K562 (cell line): Measurements from ENCODE around the gene YBX2. TPM values are rescaled to one million over a fixed set of nuclear protein-coding genes. Genes with fewer than 3 reads are reported as not detected.
A peak's percentile ranks its signal among the peaks of the same experiment; 100 is the strongest.

Source experiments
- ATAC-seq: fragments of 200-7000 bp; cut with Tn5 transposase; 3 replicates; pipeline ENCODE4 v1.9.1; 2020; ENCODE audit warnings: moderate library complexity
- BruUV-seq: library from RNA; stranded (reverse); fragments of 400-500 nt; replicated peaks from 2 replicates; lab custom pipeline; 2021; lab: Mats Ljungman, UMichigan
- CTCF ChIA-PET: fragments of 300-600 bp; formaldehyde crosslinking; extraction: SDS; loops from one replicate; lab custom pipeline; 2021; ENCODE audit warnings: low intra/inter-chr PET ratio; lab: Yijun Ruan, JAX
- POLR2A ChIA-PET: fragments of 300-600, 350-650 bp; sonication (Branson Sonifier 250); formaldehyde crosslinking; extraction: SDS; loops from one replicate; lab custom pipeline; 2021; ENCODE audit warnings: antibody characterized with exemption, inconsistent platforms; lab: Yijun Ruan, JAX
- DNase-seq, 4 experiments: peaks; one replicate each; pipeline versions ENCODE4 v3.0.0 to v3.0.0-alpha.2; 2011 to 2018; ENCODE audit warnings: low spot score in 3 of 4, mixed read lengths in 3 of 4; ENCODE audit errors: extremely low read depth in 1 of 4
- FAIRE-seq: peaks from 2 replicates; lab custom pipeline; 2011; peaks lifted over from hg19 to GRCh38; lab: Jason Lieb, UNC
- H2AFZ ChIP-seq: 2 replicates; pipeline ENCODE4 v1.6.0; 2011; ENCODE audit warnings: low read depth, low read length, control low read depth, inconsistent platforms
- H3K27ac ChIP-seq: fragments of 200-600 bp; 3 replicates; pipeline ENCODE4 v1.8.0; 2011; ENCODE audit warnings: low read depth, mild to moderate bottlenecking, control low read depth, inconsistent platforms, low read length, moderate library complexity, mixed read lengths; ENCODE audit errors: extremely low read depth
- H3K27me3 ChIP-seq, 2 experiments: fragments of 300-600 bp in 1 of 2; 2 replicates in 1 of 2; 3 replicates in 1 of 2; pipeline versions ENCODE4 v1.6.0 to v1.8.0; 2011; ENCODE audit warnings: inconsistent platforms in 2 of 2, low read length in 2 of 2, mild to moderate bottlenecking in 1 of 2, mixed read lengths in 1 of 2, moderate library complexity in 1 of 2; ENCODE audit not compliant: control insufficient read depth in 2 of 2, insufficient read depth in 2 of 2
- H3K36me3 ChIP-seq: fragments of 300-600 bp; 3 replicates; pipeline ENCODE4 v1.8.0; 2011; ENCODE audit warnings: mild to moderate bottlenecking, low read length, inconsistent platforms; ENCODE audit not compliant: control insufficient read depth, insufficient read depth
- H3K4me1 ChIP-seq, 2 experiments: fragments of 200-600 bp in 1 of 2; replicated peaks in 1 of 2; 2 replicates in 1 of 2; 3 replicates in 1 of 2; pipeline versions ENCODE4 v1.5.1 to v1.8.0; 2011; ENCODE audit warnings: inconsistent platforms in 2 of 2, low read length in 2 of 2, mild to moderate bottlenecking in 1 of 2, mixed read lengths in 1 of 2, moderate library complexity in 1 of 2; ENCODE audit not compliant: control insufficient read depth in 2 of 2, insufficient read depth in 2 of 2
- H3K4me2 ChIP-seq: 2 replicates; pipeline ENCODE4 v1.6.1; 2011; ENCODE audit warnings: low read length, control low read depth, inconsistent platforms, mixed read lengths; ENCODE audit not compliant: insufficient read depth
- H3K4me3 ChIP-seq: fragments of 200-600 bp; sonication (generic), shearing (Covaris generic); 2 replicates; pipeline ENCODE4 v1.5.1; 2016; ENCODE audit warnings: control low read depth, inconsistent platforms
- H3K79me2 ChIP-seq: fragments of 200-600 bp; 3 replicates; pipeline ENCODE4 v1.8.0; 2011; ENCODE audit warnings: low read length, inconsistent platforms; ENCODE audit not compliant: control insufficient read depth, insufficient read depth
- H3K9ac ChIP-seq, 2 experiments: 2 replicates each; pipeline versions ENCODE4 v1.6.0 to v1.6.1; 2011; ENCODE audit warnings: low read depth in 2 of 2, low read length in 2 of 2, control low read depth in 1 of 2, inconsistent platforms in 1 of 2, mild to moderate bottlenecking in 1 of 2, mixed read lengths in 1 of 2; ENCODE audit not compliant: insufficient read depth in 1 of 2
- H3K9me1 ChIP-seq: one replicate; pipeline ENCODE4 v1.6.0; 2011; ENCODE audit warnings: inconsistent platforms, mild to moderate bottlenecking, low read length, moderate library complexity; ENCODE audit not compliant: control insufficient read depth, insufficient read depth
- H3K9me3 ChIP-seq: replicated peaks from 2 replicates; pipeline ENCODE4 v1.5.1; 2011; ENCODE audit warnings: low read depth, low read length, inconsistent platforms; ENCODE audit not compliant: control insufficient read depth, insufficient read depth
- H4K20me1 ChIP-seq: replicated peaks from 2 replicates; pipeline ENCODE4 v1.6.1; 2011; ENCODE audit warnings: low read length, inconsistent platforms, mixed read lengths; ENCODE audit not compliant: control insufficient read depth, insufficient read depth
- ESRRA ChIP-seq: fragments of 450-650 bp; IDR thresholded peaks from 2 replicates; pipeline ENCODE4 v1.6.1; 2014; ENCODE audit warnings: low read depth, mild to moderate bottlenecking, moderate library complexity, borderline replicate concordance
- EWSR1 ChIP-seq: fragments of 450-650 bp; IDR thresholded peaks from 2 replicates; pipeline ENCODE4 v1.6.1; 2018; ENCODE audit warnings: borderline replicate concordance, mild to moderate bottlenecking, low read depth, moderate library complexity; ENCODE audit not compliant: partially characterized antibody
- FOXM1 ChIP-seq, 2 experiments: fragments of 450-650 bp in 1 of 2; sonication (generic) in 1 of 2; formaldehyde crosslinking in 1 of 2; IDR thresholded peaks; 2 replicates each; pipeline versions ENCODE4 v1.6.1 to v1.9.0; 2017 to 2022; ENCODE audit warnings: low read depth in 2 of 2, mild to moderate bottlenecking in 2 of 2, missing genetic modification reagents in 1 of 2, moderate library complexity in 1 of 2
- HMGN3 ChIP-seq: IDR thresholded peaks from 2 replicates; pipeline ENCODE4 v1.6.1; 2011; ENCODE audit warnings: borderline replicate concordance, low read depth, mild to moderate bottlenecking, mixed read lengths, low read length; ENCODE audit not compliant: insufficient read length; ENCODE audit errors: extremely low read depth
- KLF1 ChIP-seq: fragments of 450-650 bp; IDR thresholded peaks from 2 replicates; pipeline ENCODE4 v1.6.1; 2016; ENCODE audit warnings: missing genetic modification characterization, missing compliant biosample characterization
- POLR2A ChIP-seq: fragments of 450-650 bp; conservative IDR thresholded peaks from 2 replicates; pipeline ENCODE4 v1.6.1; 2016
- ZNF217 ChIP-seq: sonication (generic); formaldehyde crosslinking; IDR thresholded peaks from 2 replicates; pipeline ENCODE4 v1.8.0; 2022; ENCODE audit warnings: mild to moderate bottlenecking, missing genetic modification reagents
- ZNF431 ChIP-seq: sonication (generic); formaldehyde crosslinking; IDR thresholded peaks from 2 replicates; pipeline ENCODE4 v1.8.0; 2022; ENCODE audit warnings: mild to moderate bottlenecking, missing genetic modification reagents
- WGBS: fragments of 100-300 bp; shearing (Covaris generic); methylation state at CpG from one replicate; pipeline ENCODE4 v1.1.6; 2016; ENCODE audit warnings: low coverage, mixed read lengths; ENCODE audit not compliant: insufficient coverage; ENCODE audit errors: missing lambda C conversion rate; 5-methylcytosine and 5-hydroxymethylcytosine counted together
- in situ Hi-C: fragments of 300-500 bp; cut with MboI; formaldehyde crosslinking; loops from 4 replicates; pipeline ENCODE4 v1.15.0; 2018; ENCODE audit warnings: inconsistent platforms, mixed read lengths
- intact Hi-C: fragments of 100-400 bp; cut with micrococcal nuclease; formaldehyde crosslinking; loops from 2 replicates; pipeline ENCODE4 v1.14.2; 2022
- polyA plus RNA-seq, 8 experiments: library from polyadenylated mRNA; depleted of rRNA in 4 of 8; stranded (reverse) in 5 of 8; unstranded in 3 of 8; fragments of >200 nt; fragmentation: Nextera tagmentation in 2 of 8; fragmentation: Illumina TruSeq in 1 of 8; extraction: Ambion mirVana in 2 of 8; extraction: Trizol in 1 of 8; gene quantifications; 2 replicates each; pipeline versions ENCODE4 v1.2.1 to v1.2.3, GENCODE V29; 2011 to 2014; ENCODE audit warnings: inconsistent platforms in 1 of 8, missing spikeins in 1 of 8
- total RNA-seq, 7 experiments: library from RNA; depleted of rRNA in 6 of 7; stranded (reverse); fragments of >200 nt in 6 of 7; fragmentation: Illumina TruSeq in 2 of 7; extraction: Trizol in 2 of 7; gene quantifications; 2 replicates each; pipeline versions ENCODE4 v1.2.1 to v1.2.3, GENCODE V29; 2011 to 2021; ENCODE audit warnings: low replicate concordance in 1 of 7

YBX2 gene
- total and polyA plus RNA-seq, 9 of the 15 experiments (the other 6 are each of a cell fraction or from before 2014, with no cell fraction given): 0.03 to 0.59 (median 0.27) TPM; not detected in 6

DNA sequence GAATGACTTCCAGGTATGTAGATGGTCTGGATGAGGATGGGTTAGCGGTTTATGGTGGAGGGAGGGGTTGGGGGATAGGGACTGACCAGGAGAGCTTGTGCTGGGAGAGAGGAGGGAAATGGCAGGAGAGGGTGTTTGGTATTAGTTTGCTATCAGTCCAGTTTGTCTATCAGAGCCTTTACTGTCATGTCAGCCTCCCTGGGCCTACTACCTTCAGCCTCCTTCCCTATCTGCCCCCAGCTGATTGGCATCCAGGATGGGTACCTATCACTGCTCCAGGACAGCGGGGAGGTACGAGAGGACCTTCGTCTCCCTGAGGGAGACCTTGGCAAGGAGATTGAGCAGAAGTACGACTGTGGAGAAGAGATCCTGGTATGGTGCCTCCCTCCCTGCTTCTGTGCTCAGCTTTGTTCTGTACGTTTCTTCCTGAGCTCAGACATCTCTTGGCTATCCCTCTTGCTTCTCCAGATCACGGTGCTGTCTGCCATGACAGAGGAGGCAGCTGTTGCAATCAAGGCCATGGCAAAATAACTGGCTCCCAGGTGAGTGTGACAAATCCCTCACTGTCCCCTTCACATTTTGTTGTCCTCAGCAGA, 16.8 kb upstream of the YBX2 start:
- Histone ChIP-seq H4K20me1 (peaks cover 40% of the 10 kb centered on the region), H3K27me3 (no peaks in the 10 kb centered on the region), H2AFZ (no peak overlapping the region), H3K36me3 (peaks cover 65% of the 10 kb centered on the region), H3K4me2 (no peak overlapping the region), H3K4me1 (peaks cover 22 to 32% of the 10 kb centered on the region in 2 experiments), H3K9ac (peak overlapping the region in 1 of 2 experiments; percentile 28; a peak in 2 of 4 replicates), H3K27ac (peak overlapping the region; percentile 44; the same call in 2 of the 3 replicates), H3K4me3 (no peak overlapping the region), H3K9me1 (peaks cover 11% of the 10 kb centered on the region), H3K79me2 (peaks cover 54% of the 10 kb centered on the region), H3K9me3 (no peaks in the 10 kb centered on the region)
- TF ChIP-seq ESRRA (no peak), HMGN3 (no peak), ZNF217 (CRISPR knock-in tag) (no peak), FOXM1 (IDR thresholded peaks at IDR 0.05; ENCODE audit: low read depth) (no peak), FOXM1 (CRISPR knock-in tag; IDR thresholded peaks at IDR 0.05; ENCODE audit: low read depth) (no peak), KLF1 (tag) (no peak), EWSR1 (no peak), ZNF431 (no peak), POLR2A (peak; percentile 32; the same call in 1 of the 2 replicates)
- no peak for DNase-seq
- ChIA-PET POLR2A (no interaction called here), CTCF (no interaction called here)
- no peak for FAIRE-seq
- in situ Hi-C loops: no loop called here
- no peak for ATAC-seq
- no TSS peak for BruUV-seq
- 85% methylated on average over 3 of the region's 7 CpGs for WGBS
- intact Hi-C loops: no loop called here
